Measurements from ENCODE around the gene MPO.

DNA sequence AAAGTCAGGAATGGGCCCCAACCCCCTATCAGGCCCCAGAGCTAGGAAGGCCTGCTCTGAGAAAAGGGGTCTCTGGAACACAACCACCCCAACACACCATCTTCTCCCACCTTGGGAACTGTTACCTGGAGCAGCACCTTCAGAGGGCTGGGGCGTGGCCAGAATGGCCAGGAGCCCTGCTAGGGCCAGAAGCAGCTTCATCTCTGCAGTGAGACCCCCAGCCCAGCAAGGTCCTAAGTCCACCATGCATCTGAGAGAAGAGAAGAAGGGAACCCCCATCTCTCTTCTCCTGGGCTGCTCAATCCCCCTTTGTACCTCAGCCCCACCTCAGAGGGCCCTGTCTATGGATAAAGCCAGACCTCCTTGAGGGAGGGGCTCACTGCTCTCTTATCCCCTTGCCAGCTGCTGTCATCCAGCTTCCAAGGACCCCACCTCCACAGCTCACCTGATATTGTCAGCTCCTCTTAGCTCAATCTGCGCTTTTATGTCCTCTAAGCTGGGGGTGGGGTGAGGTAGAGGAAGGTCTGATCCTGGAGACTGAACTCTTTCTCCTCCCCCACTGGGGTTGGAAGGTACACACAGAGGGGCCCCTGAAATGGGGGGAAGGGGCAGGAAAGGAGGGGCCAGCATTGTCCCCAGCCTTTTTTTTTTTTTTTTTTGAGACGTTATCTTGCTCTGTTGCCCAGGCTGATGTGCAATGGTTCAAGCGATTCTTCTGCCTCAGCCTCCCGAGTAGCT is at the start of gene MPO:
- TF ChIP-seq, protein P1, sequence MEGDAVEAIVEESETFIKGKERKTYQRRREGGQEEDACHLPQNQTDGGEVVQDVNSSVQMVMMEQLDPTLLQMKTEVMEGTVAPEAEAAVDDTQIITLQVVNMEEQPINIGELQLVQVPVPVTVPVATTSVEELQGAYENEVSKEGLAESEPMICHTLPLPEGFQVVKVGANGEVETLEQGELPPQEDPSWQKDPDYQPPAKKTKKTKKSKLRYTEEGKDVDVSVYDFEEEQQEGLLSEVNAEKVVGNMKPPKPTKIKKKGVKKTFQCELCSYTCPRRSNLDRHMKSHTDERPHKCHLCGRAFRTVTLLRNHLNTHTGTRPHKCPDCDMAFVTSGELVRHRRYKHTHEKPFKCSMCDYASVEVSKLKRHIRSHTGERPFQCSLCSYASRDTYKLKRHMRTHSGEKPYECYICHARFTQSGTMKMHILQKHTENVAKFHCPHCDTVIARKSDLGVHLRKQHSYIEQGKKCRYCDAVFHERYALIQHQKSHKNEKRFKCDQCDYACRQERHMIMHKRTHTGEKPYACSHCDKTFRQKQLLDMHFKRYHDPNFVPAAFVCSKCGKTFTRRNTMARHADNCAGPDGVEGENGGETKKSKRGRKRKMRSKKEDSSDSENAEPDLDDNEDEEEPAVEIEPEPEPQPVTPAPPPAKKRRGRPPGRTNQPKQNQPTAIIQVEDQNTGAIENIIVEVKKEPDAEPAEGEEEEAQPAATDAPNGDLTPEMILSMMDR (IDR thresholded peaks at IDR 0.05), result no peak
- TF ChIP-seq POLR2AphosphoS5 (IDR thresholded peaks at IDR 0.05) (no peak), POLR2A (IDR thresholded peaks at IDR 0.05) (no peak)
